ENCODE data around the gene CAND2. TPM values are rescaled to one million over a fixed set of nuclear protein-coding genes. Genes with fewer than 3 reads are reported as not detected.
A peak's percentile ranks its signal among the peaks of the same experiment; 100 is the strongest.

CAND2 gene
- total and polyA plus RNA-seq, 2 of the 8 experiments (the other 6 are each of a cell fraction or from before 2014, with no cell fraction given): 8.7 TPM

GRCh38 chr3:12797124-12797891, 828 bp downstream of the CAND2 start:
- no peak overlapping the region for H3K27ac ChIP-seq (ENCODE audit: low read depth, low read length)
- no peaks in the 10 kb centered on the region; the same call in 1 of the 2 replicates for H3K79me1 ChIP-seq (ENCODE audit: low read depth, low read length)
- ChIA-PET POLR2A (ENCODE audit: partially characterized antibody) (interaction anchor here (0.6 to 4.7 kb wide), 12 partner anchors 9 to 1221 kb away, joined by 3 to 33 read pairs (median 5); partner anchors contain the start of genes RAF1, RPL32 and TMEM40), CTCF (ENCODE audit: partially characterized antibody) (interaction anchor here (0.6 to 5.5 kb wide), 8 partner anchors 10 to 95 kb away, joined by 3 to 52 read pairs (median 4); no protein-coding TSS in a partner anchor)
- H3K56ac ChIP-seq (replicated peaks; ENCODE audit: insufficient read length, low read depth, low read length): no peak overlapping the region
- no peak overlapping the region for H2BK20ac ChIP-seq (ENCODE audit: low read length)
- H4K20me1 ChIP-seq (replicated peaks in 1 of 2; ENCODE audit: control insufficient read depth in 1 of 2, insufficient read depth in 2 of 2, low read length in 2 of 2): peaks cover 1 to 2% of the 10 kb centered on the region in 2 experiments
- H2BK5ac ChIP-seq (ENCODE audit: low read depth, low read length): no peak overlapping the region
- H3K36me3 ChIP-seq (ENCODE audit: control insufficient read depth in 2 of 4, insufficient read depth in 4 of 4, low read length in 3 of 4): no peaks in the 10 kb centered on the region
- H3K4ac ChIP-seq (replicated peaks; ENCODE audit: insufficient read length, low read depth, low read length): no peak overlapping the region
- H3K4me1 ChIP-seq (replicated peaks in 1 of 4; ENCODE audit: control insufficient read depth in 3 of 4, insufficient read depth in 4 of 4, low read length in 3 of 4): peaks cover 0 to 10% (median 2%) of the 10 kb centered on the region in 4 experiments; a peak in 4 of 7 replicates
- no peak overlapping the region for H4K8ac ChIP-seq (ENCODE audit: extremely low read depth, insufficient read depth, low read length)
- no peak overlapping the region for H2BK120ac ChIP-seq (replicated peaks; ENCODE audit: low read depth, low read length)
- FAIRE-seq (no peak), DNase-seq (ENCODE audit: low read depth in 1 of 2, low spot score in 2 of 2) (no peak)
- H2AFZ ChIP-seq (ENCODE audit: low read length): 0 out of 2 replicates have a peak overlapping the region, but pooled peaks have one; percentile 49
- H3K14ac ChIP-seq (ENCODE audit: insufficient read length): no peak overlapping the region
- no peaks in the 10 kb centered on the region for H3K27me3 ChIP-seq (replicated peaks in 1 of 4; ENCODE audit: control insufficient read depth in 3 of 4, extremely low read depth in 1 of 4, insufficient read depth in 3 of 4, low read length in 3 of 4)
- H4K91ac ChIP-seq (replicated peaks; ENCODE audit: insufficient read length, low read length): no peak overlapping the region
- peak overlapping the region in 1 of 4 experiments; percentile 63; a peak in 1 of 7 replicates for H3K9ac ChIP-seq (replicated peaks in 1 of 4; ENCODE audit: extremely low read depth in 1 of 4, low read depth in 3 of 4, low read length in 3 of 4)
- 0 out of 2 replicates have a peak overlapping the region, but pooled peaks have one; percentile 60 for H2BK12ac ChIP-seq (ENCODE audit: low read depth, low read length)
- H3K23ac ChIP-seq (ENCODE audit: insufficient read length): no peak overlapping the region
- H4K5ac ChIP-seq (ENCODE audit: insufficient read length, low read depth, low read length): no peak overlapping the region
- H3K4me2 ChIP-seq (ENCODE audit: insufficient read depth in 1 of 2, low read depth in 2 of 2, low read length in 2 of 2): peak overlapping the region; percentile 46 to 96
- peak overlapping the region; percentile 69 to 88 (median 85) for H3K4me3 ChIP-seq (ENCODE audit: extremely low read depth in 1 of 4, insufficient read depth in 2 of 4, low read depth in 3 of 4, low read length in 4 of 4)
- peaks cover 6% of the 10 kb centered on the region; the same call in 1 of the 2 replicates for H3K23me2 ChIP-seq (ENCODE audit: low read depth, low read length)
- H2BK15ac ChIP-seq (ENCODE audit: low read length): 0 out of 2 replicates have a peak overlapping the region, but pooled peaks have one; percentile 53
- no peak overlapping the region for H2AK5ac ChIP-seq (ENCODE audit: low read depth, low read length)
- H3K18ac ChIP-seq (ENCODE audit: extremely low read depth, low read length): no peak overlapping the region; the same call in none of the 2 replicates
- TF ChIP-seq BRCA1 (IDR thresholded peaks at IDR 0.05; ENCODE audit: low read depth, low read length) (no peak), YY1 (IDR thresholded peaks at IDR 0.05; ENCODE audit: low read depth, low read length) (no peak)
- H3K79me2 ChIP-seq (ENCODE audit: control insufficient read depth in 1 of 2, insufficient read depth in 2 of 2, low read length in 2 of 2): no peaks in the 10 kb centered on the region
- no peaks in the 10 kb centered on the region for H3K9me3 ChIP-seq (ENCODE audit: insufficient read depth in 2 of 2, low read depth in 1 of 2, low read length in 1 of 2)
- 37% methylated on average over 10 of the region's 17 CpGs; no CpG with 5 or more reads in 1 of the 2 experiments for WGBS, 2 experiments (ENCODE audit: extremely low coverage in 1 of 2, insufficient coverage in 1 of 2, insufficient read length in 1 of 2, insufficient replicate concordance in 2 of 2, low coverage in 1 of 2, low lambda C conversion rate in 2 of 2, missing lambda C conversion rate in 1 of 2)

Data from H1 (cell line).